SK-N-SH treated with all-trans-retinoic acid at 6 μM for 48 hours (cell line): ENCODE measurements around the gene RRP1.

Experiments used
- ATAC-seq: fragments of 200-7000 bp; cut with Tn5 transposase; 3 replicates; pipeline ENCODE4 v1.9.1; 2020; ENCODE audit warnings: mild to moderate bottlenecking, moderate library complexity
- ARNTL ChIP-seq: fragments of 450-650 bp; formaldehyde crosslinking; IDR thresholded peaks from 2 replicates; pipeline ENCODE4 v1.5.0; 2020; ENCODE audit warnings: low read depth, mild to moderate bottlenecking, moderate library complexity, borderline replicate concordance
- BACH2 ChIP-seq: fragments of 250-450 bp; sonication (Bioruptor Pico); IDR thresholded peaks from 2 replicates; pipeline ENCODE4 v1.9.0; 2021; ENCODE audit warnings: mild to moderate bottlenecking, borderline replicate concordance
- CREB5 ChIP-seq: fragments of 250-450 bp; sonication (Bioruptor Pico); IDR thresholded peaks from 2 replicates; pipeline ENCODE4 v1.5.1; 2020; ENCODE audit warnings: low read depth, mild to moderate bottlenecking, moderate library complexity
- CSDC2 ChIP-seq: fragments of 250-450 bp; sonication (Bioruptor Pico); IDR thresholded peaks from 2 replicates; pipeline ENCODE4 v1.5.0; 2020; ENCODE audit warnings: mild to moderate bottlenecking, moderate library complexity
- CSRNP3 ChIP-seq: fragments of 250-450 bp; sonication (Bioruptor Pico); IDR thresholded peaks from 2 replicates; pipeline ENCODE4 v1.5.1; 2021; ENCODE audit warnings: mild to moderate bottlenecking, moderate library complexity
- ESRRG ChIP-seq: fragments of 250-450 bp; sonication (Bioruptor Pico); IDR thresholded peaks from 2 replicates; pipeline ENCODE4 v1.6.1; 2021; ENCODE audit warnings: mild to moderate bottlenecking
- GLIS3 ChIP-seq: fragments of 250-450 bp; sonication (Bioruptor Pico); IDR thresholded peaks from 2 replicates; pipeline ENCODE4 v1.5.0; 2020; ENCODE audit warnings: mild to moderate bottlenecking, moderate library complexity
- ISL1 ChIP-seq: fragments of 250-450 bp; sonication (Bioruptor Pico); IDR thresholded peaks from 2 replicates; pipeline ENCODE4 v2.1.2; 2022; ENCODE audit warnings: mild to moderate bottlenecking, moderate library complexity
- OSR1 ChIP-seq: fragments of 250-450 bp; sonication (Bioruptor Pico); IDR thresholded peaks from 2 replicates; pipeline ENCODE4 v1.8.0; 2022; ENCODE audit warnings: moderate library complexity, mild to moderate bottlenecking, inconsistent platforms
- PATZ1 ChIP-seq: fragments of 250-450 bp; sonication (Bioruptor Pico); IDR thresholded peaks from 2 replicates; pipeline ENCODE4 v1.8.0; 2020; ENCODE audit warnings: mild to moderate bottlenecking, moderate library complexity, borderline replicate concordance
- POU6F1 ChIP-seq: fragments of 250-450 bp; sonication (Bioruptor Pico); IDR thresholded peaks from 2 replicates; pipeline ENCODE4 v1.8.0; 2021; ENCODE audit warnings: low read depth, mild to moderate bottlenecking, moderate library complexity, borderline replicate concordance
- RARB ChIP-seq: fragments of 250-450 bp; sonication (Bioruptor Pico); IDR thresholded peaks from 2 replicates; pipeline ENCODE4 v1.8.0; 2021; ENCODE audit warnings: mild to moderate bottlenecking, moderate library complexity
- TCF4 ChIP-seq: fragments of 250-450 bp; sonication (Bioruptor Pico); IDR thresholded peaks from 2 replicates; pipeline ENCODE4 v1.8.0; 2021; ENCODE audit warnings: mild to moderate bottlenecking, moderate library complexity, borderline replicate concordance
- TOX ChIP-seq: fragments of 250-450 bp; sonication (Bioruptor Pico); IDR thresholded peaks from 2 replicates; pipeline ENCODE4 v1.8.0; 2021; ENCODE audit warnings: mild to moderate bottlenecking, moderate library complexity, borderline replicate concordance
- TSHZ2 ChIP-seq: fragments of 250-450 bp; sonication (Bioruptor Pico); IDR thresholded peaks from 2 replicates; pipeline ENCODE4 v1.5.0; 2020; ENCODE audit warnings: mild to moderate bottlenecking, moderate library complexity
- ZC3H10 ChIP-seq: fragments of 250-450 bp; sonication (Bioruptor Pico); IDR thresholded peaks from 2 replicates; pipeline ENCODE4 v1.5.1; 2021; ENCODE audit warnings: mild to moderate bottlenecking, moderate library complexity
- ZFP3 ChIP-seq: fragments of 250-450 bp; sonication (Bioruptor Pico); IDR thresholded peaks from 2 replicates; pipeline ENCODE4 v1.5.0; 2020; ENCODE audit warnings: mild to moderate bottlenecking, moderate library complexity
- ZFP30 ChIP-seq: fragments of 450-650 bp; formaldehyde crosslinking; IDR thresholded peaks from 2 replicates; pipeline ENCODE4 v1.5.0; 2022; ENCODE audit warnings: mild to moderate bottlenecking, moderate library complexity
- ZNF565 ChIP-seq: fragments of 450-650 bp; formaldehyde crosslinking; conservative IDR thresholded peaks from 2 replicates; pipeline ENCODE4 v1.5.0; 2020; ENCODE audit warnings: low read depth, mild to moderate bottlenecking, moderate library complexity
- ZNF70 ChIP-seq: fragments of 450-650 bp; formaldehyde crosslinking; IDR thresholded peaks from 2 replicates; pipeline ENCODE4 v1.5.0; 2020; ENCODE audit warnings: mild to moderate bottlenecking, moderate library complexity

The RRP1 gene

GRCh38 chr21:43816611-43817071 is 27.3 kb downstream of the RRP1 start:
- ATAC-seq: no peak
- TF ChIP-seq TCF4 (CRISPR knock-in tag): no peak
- TF ChIP-seq ZC3H10 (CRISPR knock-in tag): no peak
- no peak for TF ChIP-seq ZNF70 (CRISPR knock-in tag)
- no peak for TF ChIP-seq ZFP30 (CRISPR knock-in tag)
- TF ChIP-seq ESRRG (CRISPR knock-in tag): no peak
- TF ChIP-seq BACH2: no peak
- no peak for TF ChIP-seq OSR1 (CRISPR knock-in tag)
- TF ChIP-seq ISL1: no peak
- TF ChIP-seq RARB: no peak
- no peak for TF ChIP-seq GLIS3
- TF ChIP-seq PATZ1 (CRISPR knock-in tag): no peak
- TF ChIP-seq CREB5 (CRISPR knock-in tag): no peak
- no peak for TF ChIP-seq TSHZ2
- no peak for TF ChIP-seq ZFP3 (CRISPR knock-in tag)
- TF ChIP-seq ARNTL (CRISPR knock-in tag): no peak
- TF ChIP-seq, all 23 proteins: peak for 0

GRCh38 chr21:43817157-43818086 is 28.0 kb downstream of the RRP1 start:
- TF ChIP-seq ESRRG (CRISPR knock-in tag) (no peak), CSDC2 (CRISPR knock-in tag) (no peak), POU6F1 (no peak), ZFP30 (CRISPR knock-in tag) (no peak), ZC3H10 (CRISPR knock-in tag) (no peak), OSR1 (CRISPR knock-in tag) (no peak), TSHZ2 (no peak), ZNF565 (CRISPR knock-in tag) (no peak), RARB (no peak), GLIS3 (no peak)
- TF ChIP-seq, all 23 proteins: peak for 0
- no peak for ATAC-seq

DNA sequence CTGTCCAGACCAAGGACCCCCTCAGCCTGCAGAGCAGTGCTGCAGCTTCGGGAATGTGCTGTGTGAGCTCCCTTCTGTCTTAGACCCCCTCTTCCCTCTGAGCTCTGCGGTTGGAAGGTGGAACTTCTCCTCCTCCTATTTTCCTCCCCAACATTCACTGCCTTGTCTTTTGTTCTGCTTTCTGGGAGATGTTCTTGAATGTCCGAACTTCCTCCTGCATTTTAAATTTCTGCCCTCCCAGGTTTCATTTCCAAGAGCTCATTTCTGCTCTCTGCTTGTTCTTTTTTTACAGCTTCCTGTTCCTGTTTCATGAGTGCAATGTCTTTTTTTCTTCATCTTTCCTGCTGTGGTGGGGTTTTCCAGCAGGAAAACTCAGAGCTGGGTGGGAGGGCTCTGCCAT is 29.3 kb downstream of the RRP1 start:
- no peak for ATAC-seq
- no peak for TF ChIP-seq TOX
- TF ChIP-seq CREB5 (CRISPR knock-in tag): no peak
- no peak for TF ChIP-seq CSRNP3 (CRISPR knock-in tag)
